ENCODE measurements around the gene ZC3H4. TPM values are rescaled to one million over a fixed set of nuclear protein-coding genes. Genes with fewer than 3 reads are reported as not detected.
"Not testable (repeated sequence)": the region's sequence is repeated elsewhere in the genome, so short reads cannot be mapped to it uniquely, and the experiment has no call there.

Gene ZC3H4
- polyA plus RNA-seq, 1 donor = 20.5 TPM

GRCh38 chr19:47084879-47085439 is 28.6 kb downstream of the ZC3H4 start:
- DNase-seq (ENCODE audit: low read depth) = no peak

GRCh38 chr19:47082493-47082892 is 31.1 kb downstream of the ZC3H4 start:
- no peak for DNase-seq (ENCODE audit: low read depth)

GRCh38 chr19:47081095-47081494 is 32.5 kb downstream of the ZC3H4 start:
- DNase-seq (ENCODE audit: low read depth) = no peak

GRCh38 chr19:47078351-47078750 is 35.2 kb downstream of the ZC3H4 start:
- DNase-seq (ENCODE audit: low read depth) = not testable (repeated sequence)

DNA sequence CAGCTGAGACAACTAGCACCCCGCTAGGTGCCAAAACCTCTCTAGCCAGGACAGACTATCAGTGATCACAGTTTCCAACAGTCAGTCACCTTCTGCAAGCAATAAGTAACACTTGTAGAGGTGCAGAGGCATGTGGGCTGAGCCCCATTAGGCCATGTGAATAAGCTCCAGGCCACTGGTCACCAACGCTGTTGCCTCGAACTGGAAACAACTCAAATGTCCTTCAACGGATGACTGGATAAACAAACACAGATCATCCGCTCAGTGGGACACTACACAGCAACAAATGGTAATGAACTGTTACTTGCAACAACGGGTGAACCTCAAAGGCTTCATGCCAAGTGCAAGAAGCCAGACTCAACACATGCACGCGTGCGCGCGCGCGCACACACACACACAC is 37.6 kb downstream of the ZC3H4 start:
- DNase-seq (ENCODE audit: low read depth) = no peak

DNA sequence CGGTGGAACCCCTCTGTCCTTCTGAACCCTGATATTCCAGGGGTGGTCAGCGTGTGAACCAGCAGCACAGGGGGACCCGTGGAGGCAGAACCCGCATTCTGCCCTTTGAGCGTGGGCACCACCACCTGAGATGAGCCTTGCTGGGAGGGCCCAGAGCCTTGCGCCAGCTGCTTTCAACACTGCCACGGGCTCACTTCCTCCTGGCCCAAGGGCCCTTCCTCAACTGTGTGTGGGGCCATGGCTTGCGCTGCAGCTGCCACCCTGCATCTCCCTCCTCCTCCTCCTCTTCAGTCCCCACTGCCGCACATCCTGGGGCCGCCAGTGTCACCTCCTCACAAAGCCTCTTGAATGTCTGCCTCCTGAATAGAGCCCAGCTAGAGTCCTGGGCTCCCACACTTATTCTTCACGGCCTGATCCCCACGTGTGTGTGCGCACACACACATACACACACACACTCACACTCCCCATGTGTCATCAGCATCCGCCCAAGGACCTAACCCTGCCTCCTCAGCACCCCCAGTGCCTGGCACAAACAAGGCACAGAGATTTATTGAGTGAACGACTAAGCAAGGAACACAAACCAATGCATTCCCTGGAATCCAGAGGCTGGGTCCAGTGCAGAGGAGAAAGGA is 38.3 kb downstream of the ZC3H4 start:
- DNase-seq (ENCODE audit: low read depth) = no peak

DNA sequence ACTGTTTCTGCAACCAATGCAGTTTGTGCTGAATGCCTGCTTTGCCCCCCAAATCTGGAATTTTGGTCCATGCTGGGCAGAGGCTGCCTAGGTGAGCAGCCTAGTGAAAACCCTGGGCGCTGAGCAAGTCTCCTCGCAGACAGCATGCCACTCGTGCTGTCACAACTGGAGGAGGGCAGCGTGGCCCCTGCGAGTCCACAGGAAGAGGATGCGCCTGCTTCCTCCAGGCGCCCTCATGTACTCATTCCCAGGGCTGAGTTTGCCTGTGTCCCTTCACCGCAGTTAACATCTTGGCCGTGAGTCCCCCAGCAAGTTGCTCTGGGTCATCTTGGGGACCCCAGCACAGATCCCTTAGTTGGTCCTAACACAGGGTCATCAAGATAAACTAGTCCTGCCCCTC is 39.0 kb downstream of the ZC3H4 start:
- DNase-seq (ENCODE audit: low read depth) = no peak

DNA sequence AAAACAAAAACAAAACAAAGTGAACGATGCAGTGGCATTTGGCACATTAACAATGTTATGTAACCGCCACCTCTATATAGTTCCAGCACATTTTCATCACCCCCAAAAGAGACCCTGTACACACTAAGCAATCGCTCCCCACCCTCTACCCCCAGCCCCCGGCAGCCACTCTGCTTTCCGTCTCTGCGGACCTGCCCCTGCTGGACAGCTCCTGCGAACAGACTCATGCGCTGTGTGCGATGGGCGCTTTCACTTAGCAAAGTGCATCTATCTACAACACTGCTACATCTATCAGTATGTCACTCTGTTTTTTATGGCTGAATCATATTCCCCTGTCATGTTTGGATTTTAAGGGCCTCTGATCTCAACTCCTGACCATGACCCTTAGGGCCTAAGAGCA is 40.0 kb downstream of the ZC3H4 start:
- DNase-seq (ENCODE audit: low read depth) = no peak

DNA sequence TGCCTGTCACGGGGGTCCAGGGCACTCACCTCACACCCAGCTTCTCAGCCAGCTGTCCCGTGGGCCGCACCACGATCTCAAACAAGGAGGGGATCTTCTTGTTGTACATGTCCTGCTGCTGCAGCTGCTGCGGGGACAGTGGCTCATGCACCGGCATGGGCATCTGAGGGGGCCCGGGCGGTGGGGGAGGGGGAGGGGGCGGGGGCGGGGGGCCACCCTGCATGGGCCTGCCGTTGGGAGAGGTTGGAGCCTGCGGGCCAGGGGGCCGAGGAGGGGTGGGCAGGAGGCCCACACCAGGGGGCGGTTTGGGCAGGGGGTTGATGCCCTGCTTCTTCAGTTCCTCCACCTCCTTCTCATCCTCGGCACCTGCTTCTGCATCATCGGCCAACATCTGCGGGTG is 41.3 kb downstream of the ZC3H4 start:
- DNase-seq (ENCODE audit: low read depth) = no peak

GRCh38 chr19:47071731-47072130 is 41.8 kb downstream of the ZC3H4 start:
- DNase-seq (ENCODE audit: low read depth) = no peak

DNA sequence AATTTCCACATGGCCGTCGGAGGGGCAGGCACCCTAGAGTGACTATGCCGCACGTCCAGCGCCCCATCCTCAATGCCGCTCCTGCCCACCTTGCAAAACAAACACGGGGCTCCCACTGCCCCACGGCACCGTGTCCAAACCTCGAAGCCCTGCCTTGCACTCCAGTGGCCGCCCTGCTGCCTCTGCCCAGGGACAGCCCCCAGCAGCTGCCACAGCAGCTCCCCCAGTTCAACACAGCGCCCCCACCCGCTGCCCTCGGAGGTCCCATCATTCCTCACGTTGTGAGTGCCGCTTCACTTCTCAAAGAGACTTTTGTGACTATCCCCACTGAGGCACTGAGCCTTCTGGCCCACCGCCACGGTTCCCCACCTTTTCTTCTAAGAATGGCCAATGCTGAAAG is 42.8 kb downstream of the ZC3H4 start:
- DNase-seq (ENCODE audit: low read depth) = no peak

- DNase-seq (ENCODE audit: low read depth) = no peak
These were observed 43.8 kb downstream of the ZC3H4 start for GRCh38 chr19:47069795-47070194.

- DNase-seq (ENCODE audit: low read depth) = no peak
These were observed 44.6 kb downstream of the ZC3H4 start for GRCh38 chr19:47068876-47069406.

DNA sequence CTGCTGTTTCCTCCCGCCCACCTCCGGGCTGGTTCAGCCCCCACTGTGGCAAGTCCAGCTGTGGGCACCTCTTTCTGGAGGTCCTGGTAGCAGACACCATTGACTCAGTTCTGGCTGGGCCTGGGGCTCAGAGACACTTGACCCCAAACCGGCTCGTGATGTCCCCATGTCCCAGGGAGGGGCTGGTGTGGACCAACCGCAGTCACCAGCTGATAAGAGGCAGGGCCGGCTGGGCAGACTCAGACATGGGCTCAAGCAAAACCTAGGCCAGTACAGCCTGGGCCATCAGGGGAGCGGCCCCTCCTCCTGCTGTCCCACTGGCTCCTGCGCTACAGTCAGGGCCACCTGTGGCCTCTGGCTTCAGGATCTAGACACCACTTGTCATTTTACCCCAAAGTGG is 45.3 kb downstream of the ZC3H4 start:
- no peak for DNase-seq (ENCODE audit: low read depth)

DNA sequence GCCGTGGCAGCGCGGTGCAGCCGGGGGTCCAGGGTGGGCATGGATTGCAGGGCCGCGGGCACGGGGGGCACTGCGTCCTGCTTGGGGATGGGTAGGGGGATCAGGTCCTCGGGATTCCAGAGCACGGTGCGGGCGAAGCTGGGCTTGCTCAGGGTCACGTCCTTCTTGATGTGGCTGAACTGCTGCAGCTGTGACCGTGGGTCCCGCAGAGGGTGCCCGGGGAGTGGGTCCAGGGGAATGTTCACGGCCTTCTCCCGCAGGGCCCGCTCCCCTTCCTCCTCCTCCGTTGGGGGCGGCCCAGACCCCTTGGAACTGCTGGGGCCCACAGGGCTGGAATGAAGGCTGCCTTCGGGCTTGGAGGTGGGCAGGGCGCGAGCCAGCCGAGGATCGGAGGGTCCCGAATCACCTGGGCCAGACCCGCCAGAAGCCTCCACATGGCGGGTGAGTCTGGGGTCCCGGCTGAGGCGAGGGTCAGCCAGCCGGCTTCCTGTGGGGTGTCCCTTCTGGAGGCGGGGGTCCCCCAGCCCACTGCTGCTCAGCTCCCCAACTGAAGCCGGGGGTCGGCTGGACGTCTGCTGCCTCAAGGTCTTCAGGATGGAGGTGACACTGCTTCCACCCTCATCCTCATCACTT is 46.2 kb downstream of the ZC3H4 start:
- no peak for DNase-seq (ENCODE audit: low read depth)

DNA sequence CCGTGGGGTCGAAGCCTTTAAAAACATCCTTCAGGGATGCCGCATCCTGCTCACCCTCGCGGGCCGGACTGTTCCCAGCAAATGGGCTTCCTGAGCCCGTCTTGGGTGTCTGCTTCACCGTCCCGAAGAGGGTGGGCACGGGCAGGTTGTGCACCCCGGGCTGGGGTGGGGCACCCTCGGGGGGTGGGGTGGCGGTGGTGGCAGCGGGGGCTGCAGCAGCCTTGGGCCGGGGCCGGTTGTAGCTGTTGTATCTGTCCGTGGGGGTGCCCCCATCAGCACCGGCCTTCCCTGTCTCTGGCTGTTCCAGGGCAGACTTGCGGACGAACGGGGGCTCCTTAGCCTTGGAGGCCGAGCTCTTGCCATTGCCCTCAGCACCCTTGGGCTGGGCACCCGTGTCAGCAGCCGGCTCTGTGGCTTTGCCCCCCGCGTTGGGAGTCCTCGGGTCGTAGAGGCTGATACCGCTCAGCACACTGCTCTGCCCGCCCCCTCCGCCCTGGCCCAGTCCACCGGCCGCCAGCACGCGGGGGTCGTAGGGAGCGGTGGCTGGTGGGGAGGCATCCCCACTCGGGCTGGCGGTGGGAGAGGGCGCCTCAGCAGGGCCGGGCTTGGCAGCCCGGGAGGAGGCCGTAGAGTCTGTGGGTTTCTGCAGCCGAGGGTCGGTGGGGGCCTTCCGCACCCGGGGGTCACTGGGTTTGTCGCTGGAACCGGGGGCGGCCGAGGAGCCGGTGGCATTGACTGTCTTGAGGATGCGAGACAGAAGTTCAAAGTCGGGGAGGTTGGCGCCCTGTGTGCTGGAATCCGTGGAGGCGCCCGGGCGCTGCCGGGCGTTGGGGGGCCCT is 47.0 kb downstream of the ZC3H4 start:
- DNase-seq (ENCODE audit: low read depth) = no peak

DNA sequence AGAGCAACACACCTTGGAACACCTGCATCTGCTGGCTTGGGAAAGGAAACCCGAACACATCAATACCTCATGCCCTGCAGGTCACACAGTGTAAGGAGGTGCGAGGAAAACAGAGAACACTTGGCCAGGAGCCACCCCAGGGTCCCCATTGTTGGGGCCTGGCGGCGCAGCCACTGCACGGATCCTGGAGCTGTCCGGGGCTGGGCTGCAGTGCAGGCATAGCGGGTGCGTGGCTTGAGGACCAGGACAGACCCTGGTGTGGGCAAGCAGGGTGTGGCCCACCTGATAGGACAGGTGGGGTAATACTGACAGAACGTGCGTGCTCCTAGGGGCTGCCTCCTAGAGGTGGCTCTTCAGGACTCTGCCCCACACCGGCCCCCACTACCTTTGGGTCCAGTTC is 48.3 kb downstream of the ZC3H4 start:
- DNase-seq (ENCODE audit: low read depth) = no peak

GRCh38 chr19:47063874-47064273 is 49.7 kb downstream of the ZC3H4 start:
- DNase-seq (ENCODE audit: low read depth) = no peak

- DNase-seq (ENCODE audit: low read depth) = no peak
These were observed 55.0 kb downstream of the ZC3H4 start for GRCh38 chr19:47058621-47059022.

GRCh38 chr19:47057328-47057727 is 56.2 kb downstream of the ZC3H4 start:
- DNase-seq (ENCODE audit: low read depth) = no peak

DNA sequence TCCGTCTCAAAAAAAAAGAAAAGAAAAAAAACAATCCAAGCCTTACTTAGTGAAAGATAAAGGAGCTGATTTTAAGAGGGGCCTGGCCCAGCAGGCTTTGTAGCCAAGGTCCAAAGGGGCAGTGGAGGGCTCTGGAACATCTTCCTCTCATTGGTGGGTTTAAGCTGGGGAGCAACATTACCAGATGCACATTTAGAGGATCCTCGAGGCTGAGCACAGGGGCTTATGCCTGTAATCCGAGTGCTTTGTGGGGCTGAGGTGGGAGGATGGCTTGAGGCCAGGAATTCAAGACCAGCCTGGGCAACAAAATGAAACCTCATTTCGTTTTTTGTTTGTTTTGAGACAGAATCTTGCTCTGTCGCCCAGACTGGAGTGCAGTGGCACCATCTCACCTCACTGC is 57.2 kb downstream of the ZC3H4 start:
- DNase-seq (ENCODE audit: low read depth) = no peak

DNA sequence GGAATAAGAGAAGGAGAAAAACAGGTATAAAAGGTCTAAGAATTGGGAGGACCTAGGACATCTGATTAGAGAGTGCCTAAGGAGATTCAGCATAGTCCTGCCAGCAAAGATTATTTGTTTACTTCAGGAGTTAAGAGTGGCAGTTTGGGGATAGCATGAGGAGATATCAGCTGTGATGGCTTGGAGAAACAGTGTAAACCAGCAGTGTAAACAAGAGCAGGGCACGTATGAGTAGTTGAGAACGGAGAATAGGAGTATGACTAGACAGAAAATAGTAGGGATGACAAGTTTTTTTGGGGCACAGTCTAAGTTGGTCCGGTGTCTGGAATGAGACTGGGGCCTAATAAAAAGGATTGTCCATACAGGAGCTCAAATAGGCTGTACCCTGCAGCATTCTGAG is 63.0 kb downstream of the ZC3H4 start:
- not testable (repeated sequence) for DNase-seq (ENCODE audit: low read depth)
